Ishikawa (cell line): ENCODE measurements around the gene POLN.

ENCODE experiments used
- CEBPB ChIP-seq: IDR thresholded peaks from 2 replicates; pipeline ENCODE4 v1.6.1; 2012
- CREB1 ChIP-seq: IDR thresholded peaks from 2 replicates; pipeline ENCODE4 v1.6.1; 2012; ENCODE audit warnings: low read depth
- EGR1 ChIP-seq: IDR thresholded peaks from 2 replicates; pipeline ENCODE4 v1.6.1; 2012
- EP300 ChIP-seq: IDR thresholded peaks from 2 replicates; pipeline ENCODE4 v1.6.1; 2012; ENCODE audit warnings: borderline replicate concordance
- NFIC ChIP-seq: IDR thresholded peaks from 2 replicates; pipeline ENCODE4 v1.6.1; 2012
- RAD21 ChIP-seq: IDR thresholded peaks from 2 replicates; pipeline ENCODE4 v1.6.1; 2012; ENCODE audit warnings: low read depth
- TAF1 ChIP-seq: IDR thresholded peaks from 2 replicates; pipeline ENCODE4 v1.6.1; 2012; ENCODE audit warnings: low read depth, mild to moderate bottlenecking
- TCF12 ChIP-seq: IDR thresholded peaks from 2 replicates; pipeline ENCODE4 v1.6.1; 2012; ENCODE audit warnings: low read depth
- USF1 ChIP-seq: IDR thresholded peaks from 2 replicates; pipeline ENCODE4 v1.6.1; 2012
- YY1 ChIP-seq: IDR thresholded peaks from 2 replicates; pipeline ENCODE4 v1.6.1; 2012; ENCODE audit warnings: low read depth
- ZBTB7A ChIP-seq: IDR thresholded peaks from 2 replicates; pipeline ENCODE4 v1.6.1; 2012; ENCODE audit warnings: low read depth
- TF ChIP-seq, protein P1 (sequence below): IDR thresholded peaks from 2 replicates; pipeline ENCODE4 v1.6.1; 2012; ENCODE audit warnings: low read depth, mild to moderate bottlenecking
- TF ChIP-seq, protein P2 (sequence below): IDR thresholded peaks from 2 replicates; pipeline ENCODE4 v1.6.1; 2012

- TF ChIP-seq RAD21 (no peak), CREB1 (no peak), CEBPB (no peak), TAF1 (no peak), ZBTB7A (no peak), NFIC (no peak), EP300 (no peak), TCF12 (no peak), EGR1 (no peak), YY1 (no peak), USF1 (no peak)
- TF ChIP-seq, protein P1, sequence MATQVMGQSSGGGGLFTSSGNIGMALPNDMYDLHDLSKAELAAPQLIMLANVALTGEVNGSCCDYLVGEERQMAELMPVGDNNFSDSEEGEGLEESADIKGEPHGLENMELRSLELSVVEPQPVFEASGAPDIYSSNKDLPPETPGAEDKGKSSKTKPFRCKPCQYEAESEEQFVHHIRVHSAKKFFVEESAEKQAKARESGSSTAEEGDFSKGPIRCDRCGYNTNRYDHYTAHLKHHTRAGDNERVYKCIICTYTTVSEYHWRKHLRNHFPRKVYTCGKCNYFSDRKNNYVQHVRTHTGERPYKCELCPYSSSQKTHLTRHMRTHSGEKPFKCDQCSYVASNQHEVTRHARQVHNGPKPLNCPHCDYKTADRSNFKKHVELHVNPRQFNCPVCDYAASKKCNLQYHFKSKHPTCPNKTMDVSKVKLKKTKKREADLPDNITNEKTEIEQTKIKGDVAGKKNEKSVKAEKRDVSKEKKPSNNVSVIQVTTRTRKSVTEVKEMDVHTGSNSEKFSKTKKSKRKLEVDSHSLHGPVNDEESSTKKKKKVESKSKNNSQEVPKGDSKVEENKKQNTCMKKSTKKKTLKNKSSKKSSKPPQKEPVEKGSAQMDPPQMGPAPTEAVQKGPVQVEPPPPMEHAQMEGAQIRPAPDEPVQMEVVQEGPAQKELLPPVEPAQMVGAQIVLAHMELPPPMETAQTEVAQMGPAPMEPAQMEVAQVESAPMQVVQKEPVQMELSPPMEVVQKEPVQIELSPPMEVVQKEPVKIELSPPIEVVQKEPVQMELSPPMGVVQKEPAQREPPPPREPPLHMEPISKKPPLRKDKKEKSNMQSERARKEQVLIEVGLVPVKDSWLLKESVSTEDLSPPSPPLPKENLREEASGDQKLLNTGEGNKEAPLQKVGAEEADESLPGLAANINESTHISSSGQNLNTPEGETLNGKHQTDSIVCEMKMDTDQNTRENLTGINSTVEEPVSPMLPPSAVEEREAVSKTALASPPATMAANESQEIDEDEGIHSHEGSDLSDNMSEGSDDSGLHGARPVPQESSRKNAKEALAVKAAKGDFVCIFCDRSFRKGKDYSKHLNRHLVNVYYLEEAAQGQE: no peak
- TF ChIP-seq, protein P2, sequence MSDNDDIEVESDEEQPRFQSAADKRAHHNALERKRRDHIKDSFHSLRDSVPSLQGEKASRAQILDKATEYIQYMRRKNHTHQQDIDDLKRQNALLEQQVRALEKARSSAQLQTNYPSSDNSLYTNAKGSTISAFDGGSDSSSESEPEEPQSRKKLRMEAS: no peak
Measured at GRCh38 chr4:2083826-2084160, 158.1 kb downstream of the POLN start.
